Neuronal stem cell (in vitro differentiated cells): ENCODE measurements around the gene TMEM41B.

Source experiments
- DNase-seq: peaks from one replicate; pipeline ENCODE4 v3.0.0-alpha.2; 2013; ENCODE audit warnings: low spot score
- H2AFZ ChIP-seq: one replicate; pipeline ENCODE4 v1.6.1; 2013; ENCODE audit warnings: mild to moderate bottlenecking, low read length, inconsistent platforms
- H2AK5ac ChIP-seq: 2 replicates; pipeline ENCODE4 v1.6.1; 2013; ENCODE audit warnings: low read depth, mild to moderate bottlenecking, inconsistent platforms, low read length, moderate library complexity, mixed read lengths
- H2BK120ac ChIP-seq: 2 replicates; pipeline ENCODE4 v1.6.1; 2013; ENCODE audit warnings: low read depth, mild to moderate bottlenecking, inconsistent platforms, low read length, moderate library complexity, mixed read lengths
- H2BK12ac ChIP-seq: one replicate; pipeline ENCODE4 v1.6.1; 2013; ENCODE audit warnings: low read length, inconsistent platforms
- H2BK15ac ChIP-seq: 2 replicates; pipeline ENCODE4 v1.6.1; 2013; ENCODE audit warnings: mild to moderate bottlenecking, low read length, inconsistent platforms, mixed read lengths
- H2BK5ac ChIP-seq: one replicate; pipeline ENCODE4 v1.6.1; 2013; ENCODE audit warnings: inconsistent platforms, mild to moderate bottlenecking, low read length, moderate library complexity
- H3K14ac ChIP-seq: one replicate; pipeline ENCODE4 v1.6.1; 2013; ENCODE audit warnings: low read length, inconsistent platforms
- H3K18ac ChIP-seq: 2 replicates; pipeline ENCODE4 v1.6.1; 2013; ENCODE audit warnings: low read length, inconsistent platforms
- H3K23ac ChIP-seq: 2 replicates; pipeline ENCODE4 v1.6.1; 2013; ENCODE audit warnings: low read depth, mild to moderate bottlenecking, mixed read lengths, low read length, inconsistent platforms; ENCODE audit not compliant: poor library complexity
- H3K27ac ChIP-seq: replicated peaks from 3 replicates; pipeline ENCODE4 v1.5.1; 2013; ENCODE audit warnings: low read length, inconsistent platforms
- H3K27me3 ChIP-seq, 3 experiments: 2 replicates each; pipeline ENCODE4 v1.6.1; 2013; ENCODE audit warnings: low read length in 3 of 3, mild to moderate bottlenecking in 2 of 3, inconsistent platforms in 1 of 3, low read depth in 1 of 3, mixed read lengths in 1 of 3, moderate library complexity in 1 of 3; ENCODE audit not compliant: control insufficient read depth in 3 of 3, insufficient read depth in 3 of 3
- H3K36me3 ChIP-seq, 2 donors: replicated peaks in 1 of 2; 2 replicates each; pipeline ENCODE4 v1.6.1; 2013; ENCODE audit warnings: low read length in 2 of 2; ENCODE audit not compliant: control insufficient read depth in 2 of 2, insufficient read depth in 2 of 2
- H3K4ac ChIP-seq: 2 replicates; pipeline ENCODE4 v1.6.1; 2013; ENCODE audit warnings: inconsistent platforms, mild to moderate bottlenecking, low read length, moderate library complexity
- H3K4me1 ChIP-seq, 2 donors: 1 replicate in 1 of 2; 2 replicates in 1 of 2; pipeline ENCODE4 v1.6.1; 2013; ENCODE audit warnings: low read length in 2 of 2, low read depth in 1 of 2; ENCODE audit not compliant: control insufficient read depth in 2 of 2, insufficient read depth in 1 of 2
- H3K4me2 ChIP-seq: one replicate; pipeline ENCODE4 v1.6.1; 2013; ENCODE audit warnings: mild to moderate bottlenecking, low read length, inconsistent platforms; ENCODE audit not compliant: insufficient read depth, poor library complexity, severe bottlenecking
- H3K4me3 ChIP-seq, 2 donors: 2 replicates each; pipeline ENCODE4 v1.5.1; 2013; ENCODE audit warnings: low read length in 2 of 2, mild to moderate bottlenecking in 2 of 2, inconsistent platforms in 1 of 2, moderate library complexity in 1 of 2
- H3K79me1 ChIP-seq: one replicate; pipeline ENCODE4 v1.6.1; 2013; ENCODE audit warnings: low read depth, mild to moderate bottlenecking, inconsistent platforms, low read length, moderate library complexity
- H3K9ac ChIP-seq: one replicate; pipeline ENCODE4 v1.6.1; 2013; ENCODE audit warnings: mild to moderate bottlenecking, low read depth, low read length, inconsistent platforms; ENCODE audit not compliant: poor library complexity
- H3K9me3 ChIP-seq, 2 donors: replicated peaks in 1 of 2; 2 replicates each; pipeline versions ENCODE3 to v1.6.1; 2013; ENCODE audit warnings: low read length in 2 of 2, mild to moderate bottlenecking in 2 of 2, inconsistent platforms in 1 of 2, low read depth in 1 of 2, mixed read lengths in 1 of 2, moderate library complexity in 1 of 2; ENCODE audit not compliant: control insufficient read depth in 2 of 2, insufficient read depth in 1 of 2
- H4K8ac ChIP-seq: one replicate; pipeline ENCODE4 v1.6.1; 2013; ENCODE audit warnings: low read depth, mild to moderate bottlenecking, inconsistent platforms, low read length, moderate library complexity
- H4K91ac ChIP-seq: one replicate; pipeline ENCODE4 v1.6.1; 2013; ENCODE audit warnings: low read length, low read depth, mild to moderate bottlenecking, inconsistent platforms; ENCODE audit not compliant: poor library complexity
- WGBS, 2 donors: extraction: QIAGEN DNeasy Blood & Tissue Kit; methylation state at CpG; one replicate each; pipeline ENCODE4 v1.1.7; 2013; ENCODE audit warnings: missing lambda C conversion rate in 2 of 2, mixed read lengths in 1 of 2; ENCODE audit not compliant: insufficient read length in 2 of 2, insufficient replicate concordance in 1 of 2; ENCODE audit errors: extremely low coverage in 2 of 2; 5-methylcytosine and 5-hydroxymethylcytosine counted together

TMEM41B gene

DNA sequence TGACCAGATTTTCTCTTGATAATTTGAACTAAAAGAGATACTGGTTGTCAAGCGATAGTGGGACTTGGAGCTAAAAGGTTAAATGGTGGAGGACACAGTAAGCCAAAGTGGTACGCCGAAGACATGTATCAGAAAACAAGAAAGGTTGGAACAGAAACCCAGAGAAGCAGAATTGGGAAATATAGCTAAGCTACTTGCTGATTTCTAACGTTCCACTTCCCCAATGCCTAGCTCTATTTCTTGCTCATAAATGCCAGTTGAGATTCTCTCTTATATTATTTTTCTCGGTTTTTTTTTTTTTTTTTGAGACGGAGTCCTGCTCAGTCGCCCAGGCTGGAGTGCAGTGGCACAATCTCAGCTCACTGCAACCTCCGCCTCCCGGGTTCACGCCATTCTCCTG lies 12.7 kb downstream of the TMEM41B start:
- no peak overlapping the region for H3K23ac ChIP-seq
- WGBS, 2 donors, result no CpG with 5 or more reads among the region's 10 CpGs
- no peak overlapping the region for H3K18ac ChIP-seq
- H4K8ac ChIP-seq, result no peak overlapping the region
- H3K4ac ChIP-seq, result no peak overlapping the region
- DNase-seq, result no peak
- no peaks in the 10 kb centered on the region for H3K9me3 ChIP-seq
- H3K36me3 ChIP-seq, result peaks cover 4 to 26% of the 10 kb centered on the region in 2 donors
- no peak overlapping the region for H2BK5ac ChIP-seq
- no peak overlapping the region for H3K4me3 ChIP-seq
- no peak overlapping the region for H3K9ac ChIP-seq
- H2AK5ac ChIP-seq, result no peak overlapping the region
- no peak overlapping the region for H2BK15ac ChIP-seq
- H2BK12ac ChIP-seq, result no peak overlapping the region
- no peak overlapping the region for H3K27ac ChIP-seq
- H3K4me2 ChIP-seq, result no peak overlapping the region
- no peaks in the 10 kb centered on the region for H3K79me1 ChIP-seq
- no peaks in the 10 kb centered on the region for H3K27me3 ChIP-seq
- no peak overlapping the region for H3K14ac ChIP-seq
- no peaks in the 10 kb centered on the region for H3K4me1 ChIP-seq
- H2BK120ac ChIP-seq, result no peak overlapping the region
- no peak overlapping the region for H2AFZ ChIP-seq
- no peak overlapping the region for H4K91ac ChIP-seq

DNA sequence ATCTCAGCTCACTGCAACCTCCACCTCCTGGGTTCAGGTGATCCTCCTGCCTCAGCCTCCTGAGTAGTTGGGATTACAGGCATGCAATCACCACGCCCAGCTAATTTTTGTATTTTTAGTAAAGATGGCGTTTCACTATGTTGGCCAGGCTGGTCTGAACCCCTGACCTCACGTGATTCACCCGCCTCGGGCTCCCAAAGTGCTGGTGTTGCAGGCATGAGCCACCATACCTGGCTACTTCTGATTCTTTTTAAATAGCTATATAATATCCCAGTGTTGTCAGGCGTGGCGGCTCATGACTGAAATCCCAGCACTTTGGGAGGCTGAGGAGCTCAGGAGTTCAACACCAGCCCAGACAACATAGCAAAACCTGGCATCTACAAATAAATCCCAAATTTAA lies 20.7 kb downstream of the TMEM41B start:
- Histone ChIP-seq H3K27me3 (no peaks in the 10 kb centered on the region), H2AFZ (no peak overlapping the region), H2BK15ac (no peak overlapping the region), H2BK120ac (no peak overlapping the region), H3K4me2 (no peak overlapping the region), H3K18ac (no peak overlapping the region), H3K36me3 (peaks cover 11 to 77% of the 10 kb centered on the region in 2 donors), H4K91ac (no peak overlapping the region), H3K79me1 (peaks cover 1% of the 10 kb centered on the region), H3K27ac (no peak overlapping the region), H2BK5ac (no peak overlapping the region), H3K4me3 (no peak overlapping the region), H2AK5ac (no peak overlapping the region), H3K23ac (no peak overlapping the region), H3K9me3 (no peaks in the 10 kb centered on the region), H3K4me1 (no peaks in the 10 kb centered on the region), H2BK12ac (no peak overlapping the region), H4K8ac (no peak overlapping the region), H3K9ac (no peak overlapping the region), H3K4ac (no peak overlapping the region), H3K14ac (no peak overlapping the region)
- no CpG with 5 or more reads among the region's 7 CpGs for whole genome bisulfite sequencing, 2 donors
- no peak for DNase-seq

DNA sequence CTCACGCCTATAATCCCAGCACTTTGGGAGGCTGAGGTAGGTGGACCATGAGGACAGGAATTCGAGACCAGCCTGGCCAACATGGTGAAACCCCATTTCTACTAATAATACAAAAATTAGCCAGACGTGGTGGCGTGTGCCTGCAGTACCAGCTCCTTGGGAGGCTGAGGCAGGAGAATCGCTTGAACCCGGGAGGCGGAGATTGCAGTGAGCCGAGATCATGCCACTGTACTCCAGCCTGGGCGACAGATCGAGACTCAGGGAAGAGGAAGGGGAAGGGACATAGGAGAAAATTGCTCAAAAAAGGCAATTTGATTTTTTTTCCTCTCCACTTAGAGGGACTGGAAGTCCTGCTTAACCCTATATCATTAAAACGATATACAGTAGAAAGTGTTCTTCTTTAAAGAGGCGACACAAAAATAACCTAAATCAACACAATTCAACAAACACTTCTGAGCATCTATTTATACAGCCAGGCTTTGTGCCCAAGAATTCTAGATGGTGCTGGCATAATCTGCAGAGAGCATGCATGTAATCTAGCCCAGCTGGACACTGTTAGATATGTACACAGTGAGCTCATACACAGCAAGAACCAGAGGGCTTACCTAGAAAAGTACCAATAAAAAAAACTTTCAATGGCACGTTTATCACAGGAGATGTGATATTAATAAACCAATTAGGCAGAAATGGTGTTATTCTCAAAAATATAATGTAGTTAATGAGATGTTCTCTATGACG lies 28.4 kb downstream of the TMEM41B start:
- Histone ChIP-seq H3K9ac (no peak overlapping the region), H2BK12ac (no peak overlapping the region), H3K23ac (no peak overlapping the region), H3K36me3 (peaks cover 3 to 66% of the 10 kb centered on the region in 2 donors), H3K27me3 (no peaks in the 10 kb centered on the region), H3K4me3 (no peak overlapping the region), H2BK15ac (no peak overlapping the region), H2AFZ (no peak overlapping the region), H2BK120ac (no peak overlapping the region), H3K4ac (no peak overlapping the region), H3K4me1 (no peaks in the 10 kb centered on the region), H3K79me1 (no peaks in the 10 kb centered on the region), H2AK5ac (no peak overlapping the region), H2BK5ac (no peak overlapping the region), H3K9me3 (no peaks in the 10 kb centered on the region), H3K27ac (no peak overlapping the region), H4K8ac (no peak overlapping the region), H3K18ac (no peak overlapping the region), H3K4me2 (no peak overlapping the region), H4K91ac (no peak overlapping the region), H3K14ac (no peak overlapping the region)
- no peak for DNase-seq
- no CpG with 5 or more reads among the region's 14 CpGs for WGBS, 2 donors

- H3K14ac ChIP-seq, result no peak overlapping the region
- H2BK15ac ChIP-seq, result no peak overlapping the region
- H3K23ac ChIP-seq, result no peak overlapping the region
- no peak overlapping the region for H2AFZ ChIP-seq
- H3K27me3 ChIP-seq, result no peaks in the 10 kb centered on the region
- H3K4me3 ChIP-seq, result no peak overlapping the region
- no peak overlapping the region for H4K8ac ChIP-seq
- no CpG with 5 or more reads among the region's 4 CpGs for WGBS, 2 donors
- H2BK120ac ChIP-seq, result no peak overlapping the region
- H3K27ac ChIP-seq, result no peak overlapping the region
- H3K79me1 ChIP-seq, result no peaks in the 10 kb centered on the region
- H3K18ac ChIP-seq, result no peak overlapping the region
- no peak overlapping the region for H2AK5ac ChIP-seq
- H3K36me3 ChIP-seq, result peaks cover 5 to 43% of the 10 kb centered on the region in 2 donors
- no peak overlapping the region for H4K91ac ChIP-seq
- H3K4me2 ChIP-seq, result no peak overlapping the region
- no peak for DNase-seq
- no peak overlapping the region for H2BK12ac ChIP-seq
- no peak overlapping the region for H3K4ac ChIP-seq
- no peaks in the 10 kb centered on the region for H3K4me1 ChIP-seq
- no peaks in the 10 kb centered on the region for H3K9me3 ChIP-seq
- no peak overlapping the region for H3K9ac ChIP-seq
- H2BK5ac ChIP-seq, result no peak overlapping the region
Observed at GRCh38 chr11:9280655-9281301, 33.6 kb downstream of the TMEM41B start.
